GM06990 (cell line): ENCODE measurements around the gene CAMK2G.

Experiments
- DNase-seq: peaks from one replicate; pipeline ENCODE4 v3.0.0-alpha.2; 2011; ENCODE audit not compliant: insufficient read length; ENCODE audit errors: extremely low read depth
- H3K27me3 ChIP-seq: replicated peaks from 2 replicates; pipeline ENCODE4 v1.6.0; 2011; ENCODE audit warnings: low read length; ENCODE audit not compliant: control insufficient read depth, insufficient read depth
- H3K36me3 ChIP-seq: 2 replicates; pipeline ENCODE4 v1.5.1; 2011; ENCODE audit warnings: low read length; ENCODE audit not compliant: control insufficient read depth, insufficient read depth
- H3K4me3 ChIP-seq: replicated peaks from 2 replicates; pipeline ENCODE4 v1.5.1; 2011; ENCODE audit warnings: low read depth, mild to moderate bottlenecking, control low read depth, low read length
- CTCF ChIP-seq: IDR thresholded peaks from 2 replicates; pipeline ENCODE4 v1.5.1; 2011; ENCODE audit warnings: low read length, control low read depth, mild to moderate bottlenecking, inconsistent platforms; ENCODE audit not compliant: insufficient read depth, poor library complexity, severe bottlenecking

CAMK2G gene

GRCh38 chr10:73813333-73813732 is 61.0 kb downstream of the CAMK2G start:
- Histone ChIP-seq H3K4me3 (no peak overlapping the region), H3K27me3 (no peaks in the 10 kb centered on the region), H3K36me3 (peaks cover 5% of the 10 kb centered on the region)
- TF ChIP-seq CTCF, result no peak
- no peak for DNase-seq

DNA sequence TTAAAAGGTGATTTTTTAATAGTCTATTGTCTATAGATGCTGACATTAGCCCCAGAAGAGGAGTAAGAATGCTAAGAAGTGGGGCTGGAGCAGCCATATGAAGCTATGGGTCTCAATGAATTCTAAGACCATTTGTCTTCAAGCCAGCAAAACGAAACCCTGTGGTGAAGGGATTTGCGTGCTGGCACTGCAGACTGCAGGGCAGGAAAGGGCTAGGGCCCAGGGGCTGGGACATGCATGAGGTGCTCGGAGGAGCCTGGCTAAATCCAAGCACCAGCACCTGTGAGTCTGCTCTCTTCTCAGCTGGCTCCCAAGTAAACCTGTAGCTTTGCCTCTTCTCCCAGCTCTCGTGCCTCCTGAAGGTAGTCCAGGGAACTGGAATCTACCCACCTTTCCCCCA is 61.7 kb downstream of the CAMK2G start:
- H3K27me3 ChIP-seq, result no peaks in the 10 kb centered on the region
- no peak for TF ChIP-seq CTCF
- H3K36me3 ChIP-seq, result peaks cover 12% of the 10 kb centered on the region
- DNase-seq, result no peak
- H3K4me3 ChIP-seq, result no peak overlapping the region

DNA sequence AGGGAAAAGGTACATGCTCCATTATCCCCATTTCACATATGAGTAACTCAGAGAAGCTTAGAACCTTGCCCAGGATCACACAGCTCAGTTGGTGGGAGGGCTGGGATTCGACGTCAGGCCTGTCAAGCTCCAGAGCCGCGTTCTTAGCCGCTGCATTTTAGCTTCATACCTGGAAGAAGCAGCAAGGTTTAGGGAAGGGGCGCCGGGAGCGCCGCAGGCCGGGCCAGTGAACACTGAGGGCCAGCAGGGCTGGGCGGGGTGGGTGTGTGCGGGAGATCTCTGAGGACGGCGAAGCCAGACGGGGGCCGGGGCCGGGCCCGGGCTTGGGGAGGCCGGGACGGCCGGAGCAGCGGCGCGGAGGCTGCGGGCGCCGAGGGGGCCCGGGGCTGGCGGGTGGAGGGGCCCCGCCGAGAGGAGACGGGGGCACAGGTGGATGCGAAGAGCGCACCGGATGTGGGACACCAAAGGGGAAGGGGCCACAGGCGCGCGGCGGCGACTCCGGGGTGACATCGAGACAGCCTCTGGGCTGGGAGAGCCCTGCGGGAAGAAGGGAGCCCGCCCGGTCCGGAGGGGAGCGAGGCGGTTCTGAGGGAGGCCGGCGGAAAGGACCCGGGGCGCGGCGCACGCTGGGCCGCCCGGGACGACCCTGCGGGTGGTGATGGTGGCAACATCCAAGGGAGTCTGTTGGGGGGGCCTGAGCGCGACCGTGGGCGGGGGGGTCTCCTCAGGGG is 63.5 kb downstream of the CAMK2G start:
- H3K36me3 ChIP-seq, result peaks cover 25% of the 10 kb centered on the region
- peak overlapping the region; percentile 73 for H3K4me3 ChIP-seq
- no peak for TF ChIP-seq CTCF
- peak; percentile 71 for DNase-seq
- H3K27me3 ChIP-seq, result no peaks in the 10 kb centered on the region

- no peak for DNase-seq
- no peak for TF ChIP-seq CTCF
- no peaks in the 10 kb centered on the region for H3K27me3 ChIP-seq
- H3K36me3 ChIP-seq, result peaks cover 28% of the 10 kb centered on the region
- H3K4me3 ChIP-seq, result peak overlapping the region; percentile 73
These were observed 64.0 kb downstream of the CAMK2G start for GRCh38 chr10:73810358-73810734.

- peaks cover 28% of the 10 kb centered on the region for H3K36me3 ChIP-seq
- no peak overlapping the region for H3K4me3 ChIP-seq
- H3K27me3 ChIP-seq, result no peaks in the 10 kb centered on the region
- no peak for DNase-seq
- no peak for TF ChIP-seq CTCF
These were observed 65.1 kb downstream of the CAMK2G start for GRCh38 chr10:73809061-73809818.
